ENCODE results near the gene C10orf67. TPM values are rescaled to one million over a fixed set of nuclear protein-coding genes. Genes with fewer than 3 reads are reported as not detected.
"Not testable (repeated sequence)": the region's sequence is repeated elsewhere in the genome, so short reads cannot be mapped to it uniquely, and the experiment has no call there.

The C10orf67 gene
- total RNA-seq, result under 1 TPM in 2 of 4 donors, not detected in 2; 0.09 to 0.60 TPM

GRCh38 chr10:23344241-23344841 lies at the start of gene C10orf67:
TSS of gene C10orf67 (minus strand) at chr10:23344797. CDS start at chr10:23344774, 23 bp downstream.
- no peak for DNase-seq (ENCODE audit: low spot score)
- peak; percentile 49 for ATAC-seq (ENCODE audit: low FRiP score)
- TF ChIP-seq CTCF (IDR thresholded peaks at IDR 0.05), result no peak

- DNase-seq (ENCODE audit: low spot score) (no peak), ATAC-seq (ENCODE audit: low FRiP score) (no peak)
- no peak for TF ChIP-seq CTCF (IDR thresholded peaks at IDR 0.05)
Measured at GRCh38 chr10:23391821-23392220, 47.2 kb upstream of the C10orf67 start.

- TF ChIP-seq CTCF (IDR thresholded peaks at IDR 0.05), result no peak
- ATAC-seq (ENCODE audit: low FRiP score), result no peak
- DNase-seq (ENCODE audit: low spot score), result no peak
Measured at GRCh38 chr10:23390809-23391208, 46.2 kb upstream of the C10orf67 start.

- ATAC-seq (ENCODE audit: low FRiP score); DNase-seq (ENCODE audit: low spot score): not testable (repeated sequence)
Measured at GRCh38 chr10:23390408-23390807, 45.8 kb upstream of the C10orf67 start.

- not testable (repeated sequence) for DNase-seq (ENCODE audit: low spot score); ATAC-seq (ENCODE audit: low FRiP score)
Measured at GRCh38 chr10:23387516-23387915, 42.9 kb upstream of the C10orf67 start.

- no peak for DNase-seq (ENCODE audit: low spot score)
- TF ChIP-seq CTCF (IDR thresholded peaks at IDR 0.05), result no peak
- ATAC-seq (ENCODE audit: low FRiP score), result no peak
Measured at GRCh38 chr10:23386052-23386451, 41.5 kb upstream of the C10orf67 start.

GRCh38 chr10:23384364-23384763 lies 39.8 kb upstream of the C10orf67 start:
- ATAC-seq (ENCODE audit: low FRiP score), result no peak
- TF ChIP-seq CTCF (IDR thresholded peaks at IDR 0.05), result no peak
- no peak for DNase-seq (ENCODE audit: low spot score)

- ATAC-seq (ENCODE audit: low FRiP score), result no peak
Measured at GRCh38 chr10:23383637-23384036, 39.0 kb upstream of the C10orf67 start.

More at GRCh38 chr10:23383637-23384036, 39.0 kb upstream of the C10orf67 start:
- DNase-seq (ENCODE audit: low spot score), result no peak
- TF ChIP-seq CTCF (IDR thresholded peaks at IDR 0.05), result no peak
